GM12878 (cell line): Measurements from ENCODE around the gene IGFALS. TPM values are rescaled to one million over a fixed set of nuclear protein-coding genes. Genes with fewer than 3 reads are reported as not detected.
"Not testable (repeated sequence)": the region's sequence is repeated elsewhere in the genome, so short reads cannot be mapped to it uniquely, and the experiment has no call there.

Experiments
- ATAC-seq: fragments of 200-7000 bp; cut with Tn5 transposase; 3 replicates; pipeline ENCODE4 v1.9.1; 2020; ENCODE audit warnings: mild to moderate bottlenecking, moderate library complexity
- BruUV-seq: library from RNA; stranded (reverse); fragments of 400-500 nt; replicated peaks from 2 replicates; lab custom pipeline; 2021; lab: Mats Ljungman, UMichigan
- CTCF ChIA-PET: fragments of 300-600 bp; sonication (Branson Sonifier 250); formaldehyde crosslinking; extraction: SDS; loops from one replicate; lab custom pipeline; 2021; ENCODE audit warnings: inconsistent platforms; lab: Yijun Ruan, JAX
- POLR2A ChIA-PET: fragments of 350-600 bp; formaldehyde crosslinking; extraction: SDS; loops from one replicate; lab custom pipeline; 2021; ENCODE audit warnings: inconsistent platforms; lab: Charles Lee
- RAD21 ChIA-PET: fragments of 300-600 bp; sonication (Branson Sonifier 250); formaldehyde crosslinking; loops from one replicate; lab custom pipeline; 2023; ENCODE audit warnings: antibody characterized with exemption; ENCODE audit not compliant: unreplicated experiment; lab: Charles Lee
- SMC1A ChIA-PET: fragments of 300-600 bp; sonication (Branson Sonifier 250); formaldehyde crosslinking; loops from one replicate; lab custom pipeline; 2023; ENCODE audit not compliant: unreplicated experiment, uncharacterized antibody; lab: Charles Lee
- DNase-seq: peaks from one replicate; pipeline ENCODE4 v3.0.0-alpha.2; 2011; ENCODE audit warnings: low read depth, low spot score
- FAIRE-seq: peaks from 3 replicates; lab custom pipeline; 2011; peaks lifted over from hg19 to GRCh38; lab: Jason Lieb, UNC
- H2AFZ ChIP-seq: 2 replicates; pipeline ENCODE4 v1.6.0; 2011; ENCODE audit warnings: low read depth, low read length, control low read depth; ENCODE audit not compliant: control insufficient read depth
- H3K27ac ChIP-seq: 2 replicates; pipeline ENCODE4 v1.5.1; 2011; ENCODE audit warnings: control low read depth; ENCODE audit not compliant: control insufficient read depth, insufficient read depth
- H3K27me3 ChIP-seq, 2 experiments: replicated peaks in 1 of 2; 2 replicates each; pipeline versions ENCODE4 v1.6.0 to v1.6.1; 2011; ENCODE audit warnings: low read length in 1 of 2; ENCODE audit not compliant: control insufficient read depth in 2 of 2, insufficient read depth in 2 of 2
- H3K36me3 ChIP-seq, 2 experiments: 2 replicates each; pipeline ENCODE4 v1.5.1; 2011; ENCODE audit warnings: low read length in 1 of 2; ENCODE audit not compliant: control insufficient read depth in 2 of 2, insufficient read depth in 2 of 2
- H3K4me1 ChIP-seq: 2 replicates; pipeline ENCODE4 v1.6.1; 2011; ENCODE audit warnings: mild to moderate bottlenecking, low read length, moderate library complexity, mixed read lengths; ENCODE audit not compliant: control insufficient read depth, insufficient read depth
- H3K4me2 ChIP-seq: 2 replicates; pipeline ENCODE4 v1.6.0; 2011; ENCODE audit warnings: control low read depth; ENCODE audit not compliant: control insufficient read depth, insufficient read depth
- H3K4me3 ChIP-seq: fragments of 200-600 bp; sonication (generic); 2 replicates; pipeline ENCODE4 v1.5.1; 2016
- H3K79me2 ChIP-seq: 2 replicates; pipeline ENCODE4 v1.6.0; 2011; ENCODE audit warnings: low read length; ENCODE audit not compliant: control insufficient read depth, insufficient read depth
- H3K9ac ChIP-seq: 2 replicates; pipeline ENCODE4 v1.8.0; 2011; ENCODE audit warnings: low read length, control low read depth, mixed read lengths; ENCODE audit not compliant: control insufficient read depth, insufficient read depth
- H3K9me3 ChIP-seq: replicated peaks from 3 replicates; pipeline ENCODE4 v1.5.1; 2011; ENCODE audit warnings: mild to moderate bottlenecking, low read length; ENCODE audit not compliant: control insufficient read depth, insufficient read depth
- H4K20me1 ChIP-seq: 2 replicates; pipeline ENCODE4 v1.6.0; 2011; ENCODE audit not compliant: control insufficient read depth, insufficient read depth
- BACH1 ChIP-seq: fragments of 450-650 bp; IDR thresholded peaks from 2 replicates; pipeline ENCODE4 v1.6.1; 2017; ENCODE audit warnings: mild to moderate bottlenecking, borderline replicate concordance
- CUX1 ChIP-seq: IDR thresholded peaks from 2 replicates; pipeline ENCODE4 v1.6.1; 2012; ENCODE audit warnings: improper control_type of control experiment, low read depth, low read length; ENCODE audit not compliant: insufficient replicate concordance
- PAX8 ChIP-seq: fragments of 450-650 bp; IDR thresholded peaks from 2 replicates; pipeline ENCODE4 v1.6.1; 2017; ENCODE audit warnings: mild to moderate bottlenecking, moderate library complexity
- PRDM15 ChIP-seq: fragments of 450-650 bp; formaldehyde crosslinking; IDR thresholded peaks from 2 replicates; pipeline ENCODE4 v1.4.0; 2020; ENCODE audit warnings: mild to moderate bottlenecking, moderate library complexity
- ZNF207 ChIP-seq: fragments of 450-650 bp; IDR thresholded peaks from 2 replicates; pipeline ENCODE4 v1.6.1; 2014; ENCODE audit warnings: antibody characterized with exemption, mild to moderate bottlenecking, borderline replicate concordance
- ZNF622 ChIP-seq: fragments of 450-650 bp; IDR thresholded peaks from 2 replicates; pipeline ENCODE4 v1.6.1; 2017; ENCODE audit warnings: mild to moderate bottlenecking, inconsistent platforms
- WGBS: methylation state at CpG from one replicate; pipeline ENCODE4 v1.1.6; 2016; ENCODE audit warnings: low lambda C conversion rate; ENCODE audit not compliant: insufficient replicate concordance, insufficient coverage; ENCODE audit errors: missing lambda C conversion rate; 5-methylcytosine and 5-hydroxymethylcytosine counted together
- in situ Hi-C: fragments of 300-500 bp; cut with MboI; formaldehyde crosslinking; loops from 9 replicates; pipeline ENCODE4 v1.14.3; 2018; ENCODE audit warnings: mixed read lengths
- intact Hi-C: fragments of 100-400 bp; cut with micrococcal nuclease; formaldehyde crosslinking; loops from one replicate; pipeline ENCODE4 v1.14.2; 2022; ENCODE audit not compliant: unreplicated experiment
- polyA plus RNA-seq, 11 experiments: library from polyadenylated mRNA; depleted of rRNA in 4 of 11; unstranded in 6 of 11; stranded (reverse) in 5 of 11; fragments of >200 nt; fragmentation: Nextera tagmentation in 4 of 11; fragmentation: Illumina TruSeq in 1 of 11; extraction: Ambion mirVana in 4 of 11; extraction: Trizol in 1 of 11; gene quantifications; 1 replicate in 1 of 11; 2 replicates in 10 of 11; pipeline versions ENCODE4 v1.2.1 to v1.2.3, GENCODE V29; 2011 to 2016; ENCODE audit warnings: inconsistent platforms in 2 of 11, missing spikeins in 2 of 11, low read depth in 1 of 11
- total RNA-seq, 4 experiments: library from RNA; depleted of rRNA in 3 of 4; stranded (reverse); fragments of >200 nt in 3 of 4; fragmentation: Illumina TruSeq in 1 of 4; extraction: Trizol in 1 of 4; gene quantifications; 2 replicates each; pipeline versions ENCODE4 v1.2.1 to v1.2.3, GENCODE V29; 2013 to 2021

IGFALS gene
- total and polyA plus RNA-seq, 10 of the 15 experiments (the other 5 are each of a cell fraction or from before 2014, with no cell fraction given): 0.04 to 0.11 TPM; not detected in 8

- POLR2A ChIA-PET, H3K27me3 ChIP-seq, H4K20me1 ChIP-seq, in situ Hi-C loops, FAIRE-seq, H3K9me3 ChIP-seq, H3K4me2 ChIP-seq, ATAC-seq, SMC1A ChIA-PET, DNase-seq, intact Hi-C loops, H3K27ac ChIP-seq, H3K4me3 ChIP-seq, H3K79me2 ChIP-seq, H3K4me1 ChIP-seq, H2AFZ ChIP-seq, CTCF ChIA-PET, RAD21 ChIA-PET, BruUV-seq, H3K9ac ChIP-seq, H3K36me3 ChIP-seq: not testable (repeated sequence)
- 71% methylated on average over 5 of the region's 5 CpGs for WGBS
These were observed 5.8 kb upstream of the IGFALS start for GRCh38 chr16:1799263-1799662.

GRCh38 chr16:1794908-1795666 is 1.6 kb upstream of the IGFALS start:
- ChIA-PET RAD21 (no interaction called here), CTCF (no interaction called here), SMC1A (no interaction called here), POLR2A (no interaction called here)
- Histone ChIP-seq H3K79me2 (no peaks in the 10 kb centered on the region), H3K27me3 (no peaks in the 10 kb centered on the region), H4K20me1 (no peaks in the 10 kb centered on the region), H3K9me3 (peaks cover 2% of the 10 kb centered on the region; the same call in 1 of the 3 replicates), H3K27ac (no peak overlapping the region), H3K4me3 (no peak overlapping the region), H3K4me1 (no peaks in the 10 kb centered on the region), H3K36me3 (peaks cover 0 to 7% of the 10 kb centered on the region in 2 experiments; a peak in 2 of 4 replicates), H2AFZ (no peak overlapping the region), H3K9ac (no peak overlapping the region), H3K4me2 (no peak overlapping the region)
- 87% methylated on average over 27 of the region's 32 CpGs for WGBS
- in situ Hi-C loops: no loop called here
- BruUV-seq: no TSS peak
- no peak for DNase-seq
- ATAC-seq: no peak
- FAIRE-seq: no peak
- intact Hi-C loops: no loop called here
- TF ChIP-seq ZNF207 (no peak), PRDM15 (CRISPR knock-in tag) (no peak), BACH1 (no peak), CUX1 (no peak), PAX8 (no peak), ZNF622 (no peak)
